Stimulated activated naive B cell treated with anti-CD40 and anti-IgM and Interleukin-4, amounts not matched to agents 10 μg/mL and 1 μg/mL and 100 μg/mL, for 72 hours (primary cell): Measurements from ENCODE around the gene PRKAG3.
A peak's percentile ranks its signal among the peaks of the same experiment; 100 is the strongest.

Source experiments
- ATAC-seq, 2 donors: fragments of 150-1000 bp; cut with Tn5 transposase; replicated peaks; 2 replicates each; pipeline ENCODE4 v1.10.0; 2021; ENCODE audit warnings: moderate library complexity in 1 of 2
- DNase-seq: peaks from one replicate; pipeline ENCODE4 v3.0.0; 2021
- H3K27ac Mint-ChIP-seq: one replicate; pipeline ENCODE4 v1.8.0; 2022; ENCODE audit warnings: mild to moderate bottlenecking, mixed read lengths
- H3K27me3 Mint-ChIP-seq, 2 donors: one replicate each; pipeline ENCODE4 v1.8.0; 2022; ENCODE audit warnings: mixed read lengths in 2 of 2
- H3K36me3 Mint-ChIP-seq, 2 donors: one replicate each; pipeline ENCODE4 v1.8.0; 2022; ENCODE audit warnings: mixed read lengths in 2 of 2, mild to moderate bottlenecking in 1 of 2
- H3K4me1 Mint-ChIP-seq, 2 donors: one replicate each; pipeline ENCODE4 v1.8.0; 2022; ENCODE audit warnings: mixed read lengths in 2 of 2, mild to moderate bottlenecking in 1 of 2
- H3K4me3 Mint-ChIP-seq, 2 donors: one replicate each; pipeline ENCODE4 v1.8.0; 2022; ENCODE audit warnings: mild to moderate bottlenecking in 2 of 2, mixed read lengths in 2 of 2, moderate library complexity in 1 of 2
- H3K9me3 Mint-ChIP-seq, 2 donors: one replicate each; pipeline ENCODE4 v1.8.0; 2022; ENCODE audit warnings: mixed read lengths in 2 of 2, mild to moderate bottlenecking in 1 of 2

PRKAG3 gene

GRCh38 chr2:218821605-218822211 lies 9.9 kb downstream of the PRKAG3 start:
- Mint-ChIP-seq H3K9me3 (no peaks in the 10 kb centered on the region), H3K36me3 (no peaks in the 10 kb centered on the region), H3K27me3 (peaks cover 27 to 34% of the 10 kb centered on the region in 2 donors), H3K4me3 (no peak overlapping the region), H3K27ac (no peak overlapping the region), H3K4me1 (no peaks in the 10 kb centered on the region)
- ATAC-seq, result no peak
- no peak for DNase-seq

GRCh38 chr2:218820746-218821369 lies 10.7 kb downstream of the PRKAG3 start:
- Mint-ChIP-seq H3K27ac (no peak overlapping the region), H3K4me1 (no peaks in the 10 kb centered on the region), H3K9me3 (no peaks in the 10 kb centered on the region), H3K27me3 (peaks cover 26 to 35% of the 10 kb centered on the region in 2 donors), H3K4me3 (no peak overlapping the region), H3K36me3 (no peaks in the 10 kb centered on the region)
- ATAC-seq, result no peak
- DNase-seq, result no peak

DNA sequence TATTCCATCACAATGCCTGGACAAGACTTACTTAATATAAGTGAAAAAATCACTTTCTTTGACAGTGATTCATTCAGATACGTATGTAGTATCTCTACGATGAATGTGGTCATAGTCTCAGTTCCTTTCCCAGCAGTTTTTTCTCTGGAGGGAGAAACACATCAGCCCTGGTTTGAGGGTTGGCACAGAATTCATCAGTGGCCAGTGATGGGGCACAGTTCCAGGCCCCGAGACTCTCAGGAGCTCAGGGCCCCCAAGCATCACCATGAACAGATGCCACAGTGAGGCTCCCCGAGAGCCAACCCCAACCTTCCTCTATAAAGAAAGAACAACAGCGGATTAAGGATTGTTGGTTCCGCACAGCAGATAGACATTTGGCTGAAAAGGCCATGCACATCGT lies 12.5 kb downstream of the PRKAG3 start:
- Mint-ChIP-seq H3K27me3 (peaks cover 27 to 40% of the 10 kb centered on the region in 2 donors), H3K4me3 (no peak overlapping the region), H3K4me1 (no peaks in the 10 kb centered on the region), H3K9me3 (no peaks in the 10 kb centered on the region), H3K27ac (no peak overlapping the region), H3K36me3 (no peaks in the 10 kb centered on the region)
- no peak for ATAC-seq
- no peak for DNase-seq

DNA sequence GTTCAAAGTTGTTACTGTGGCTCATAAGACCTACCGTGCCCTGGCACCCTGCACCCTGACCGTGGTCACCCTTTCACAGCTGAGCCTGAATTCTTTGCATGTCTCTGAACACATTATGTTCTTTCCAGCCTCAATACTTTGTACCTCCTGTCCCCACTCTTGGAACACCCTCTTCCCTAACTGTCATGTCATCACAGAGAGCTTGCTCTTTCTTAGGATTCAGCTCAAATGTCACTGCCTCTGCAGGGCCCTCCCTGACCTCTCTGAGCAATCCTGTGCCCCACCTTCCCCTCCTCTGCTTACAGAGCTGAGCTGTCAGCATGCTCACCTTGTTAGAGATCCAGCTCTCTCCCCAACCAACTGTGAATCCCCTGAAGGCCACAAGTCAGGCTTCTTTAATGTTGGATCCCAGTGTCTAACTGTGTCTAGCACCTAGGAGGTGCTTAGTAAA lies 15.0 kb downstream of the PRKAG3 start:
- no peaks in the 10 kb centered on the region for H3K9me3 Mint-ChIP-seq
- no peak for ATAC-seq
- peaks cover 30 to 50% of the 10 kb centered on the region in 2 donors for H3K27me3 Mint-ChIP-seq

DNA sequence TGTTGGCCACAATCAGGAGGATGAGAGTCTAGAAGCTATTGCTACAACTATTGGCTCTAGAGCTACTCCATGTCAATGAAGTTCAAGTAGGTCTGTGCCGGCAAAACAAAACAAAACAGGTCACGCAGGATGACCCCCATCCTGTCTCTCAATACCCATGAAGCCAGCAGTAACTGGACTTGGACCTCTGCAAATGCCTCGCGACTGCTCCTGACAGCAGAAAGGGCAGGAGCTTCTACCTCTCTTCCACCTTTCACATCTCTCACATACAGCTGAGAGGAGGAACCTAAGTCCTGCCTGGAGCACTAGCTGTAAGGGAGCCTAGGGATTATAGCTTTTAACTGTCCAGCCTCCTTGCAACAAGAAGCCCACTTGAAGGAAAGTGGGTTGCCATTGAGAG lies 16.0 kb downstream of the PRKAG3 start:
- H3K9me3 Mint-ChIP-seq, result no peaks in the 10 kb centered on the region
- peaks cover 0 to 3% of the 10 kb centered on the region in 2 donors for H3K4me1 Mint-ChIP-seq

More for the DNA sequence above, 15.0 kb downstream of the PRKAG3 start:
- Mint-ChIP-seq H3K27ac (no peak overlapping the region), H3K4me3 (no peak overlapping the region), H3K4me1 (peaks cover 0 to under 1% of the 10 kb centered on the region in 2 donors), H3K36me3 (no peaks in the 10 kb centered on the region)
- DNase-seq, result no peak

GRCh38 chr2:218815244-218815637 lies 16.4 kb downstream of the PRKAG3 start:
- Mint-ChIP-seq H3K4me3 (no peak overlapping the region), H3K36me3 (no peaks in the 10 kb centered on the region), H3K9me3 (no peaks in the 10 kb centered on the region), H3K27me3 (peaks cover 24 to 45% of the 10 kb centered on the region in 2 donors), H3K4me1 (peaks cover 0 to 3% of the 10 kb centered on the region in 2 donors), H3K27ac (no peak overlapping the region)
- DNase-seq, result no peak
- no peak for ATAC-seq

More for the DNA sequence above, 16.0 kb downstream of the PRKAG3 start:
- DNase-seq (no peak), ATAC-seq (no peak)
- H3K36me3 Mint-ChIP-seq, result no peaks in the 10 kb centered on the region
- H3K27me3 Mint-ChIP-seq, result peaks cover 24 to 48% of the 10 kb centered on the region in 2 donors
- H3K27ac Mint-ChIP-seq, result no peak overlapping the region
- no peak overlapping the region for H3K4me3 Mint-ChIP-seq

DNA sequence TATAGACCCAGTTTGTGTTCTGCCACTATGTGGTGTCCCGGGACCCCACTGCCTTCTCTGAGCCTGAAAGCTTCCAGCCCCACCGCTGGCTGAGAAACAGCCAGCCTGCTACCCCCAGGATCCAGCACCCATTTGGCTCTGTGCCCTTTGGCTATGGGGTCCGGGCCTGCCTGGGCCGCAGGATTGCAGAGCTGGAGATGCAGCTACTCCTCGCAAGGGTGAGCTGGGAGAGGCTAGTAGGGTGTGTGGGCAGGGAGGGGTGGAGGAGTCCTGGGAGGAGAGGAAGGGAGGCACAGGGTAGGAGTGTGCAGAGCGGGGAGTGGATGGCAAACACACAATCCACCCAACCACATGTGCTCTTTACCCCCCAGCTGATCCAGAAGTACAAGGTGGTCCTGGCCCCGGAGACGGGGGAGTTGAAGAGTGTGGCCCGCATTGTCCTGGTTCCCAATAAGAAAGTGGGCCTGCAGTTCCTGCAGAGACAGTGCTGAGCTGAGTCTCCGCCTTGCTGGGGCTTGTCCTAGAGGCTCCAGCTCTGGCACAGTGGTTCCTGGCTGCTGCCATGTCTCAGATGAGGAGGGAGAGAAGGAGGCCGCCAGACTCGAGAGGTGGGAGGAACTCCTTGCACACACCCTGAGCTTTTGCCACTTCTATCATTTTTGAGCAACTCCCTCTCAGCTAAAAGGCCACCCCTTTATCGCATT lies 16.9 kb downstream of the PRKAG3 start:
- Mint-ChIP-seq H3K27ac (no peak overlapping the region), H3K4me1 (peaks cover 0 to 3% of the 10 kb centered on the region in 2 donors), H3K36me3 (no peaks in the 10 kb centered on the region), H3K9me3 (no peaks in the 10 kb centered on the region), H3K4me3 (no peak overlapping the region), H3K27me3 (peaks cover 24 to 48% of the 10 kb centered on the region in 2 donors)
- no peak for DNase-seq
- ATAC-seq, result no peak

- H3K27me3 Mint-ChIP-seq, result peaks cover 32 to 55% of the 10 kb centered on the region in 2 donors
- H3K4me3 Mint-ChIP-seq, result no peak overlapping the region
- H3K27ac Mint-ChIP-seq, result no peak overlapping the region
- ATAC-seq (no peak), DNase-seq (no peak)
- no peaks in the 10 kb centered on the region for H3K36me3 Mint-ChIP-seq
- no peaks in the 10 kb centered on the region for H3K9me3 Mint-ChIP-seq
- peaks cover 0 to 3% of the 10 kb centered on the region in 2 donors for H3K4me1 Mint-ChIP-seq
Observed at GRCh38 chr2:218813771-218814460, 17.7 kb downstream of the PRKAG3 start.

DNA sequence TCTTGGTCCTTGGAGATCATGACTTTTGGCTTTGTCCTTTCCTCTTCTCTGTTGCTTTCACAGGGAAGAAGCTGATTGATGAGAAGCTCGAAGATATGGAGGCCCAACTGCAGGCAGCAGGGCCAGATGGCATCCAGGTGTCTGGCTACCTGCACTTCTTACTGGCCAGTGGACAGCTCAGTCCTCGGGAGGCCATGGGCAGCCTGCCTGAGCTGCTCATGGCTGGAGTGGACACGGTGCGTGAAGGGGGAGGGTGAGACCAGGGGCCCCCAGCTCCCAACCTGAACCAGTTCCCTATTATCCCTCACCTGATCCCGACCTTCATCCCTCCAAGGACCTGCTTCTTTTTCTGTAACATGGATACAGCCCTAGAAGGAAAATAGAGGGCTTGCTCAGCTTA lies 18.7 kb downstream of the PRKAG3 start:
- H3K4me1 Mint-ChIP-seq, result peaks cover 0 to 3% of the 10 kb centered on the region in 2 donors
- peaks cover 36 to 57% of the 10 kb centered on the region in 2 donors for H3K27me3 Mint-ChIP-seq
- DNase-seq (no peak), ATAC-seq (no peak)
- no peaks in the 10 kb centered on the region for H3K36me3 Mint-ChIP-seq
- no peak overlapping the region for H3K27ac Mint-ChIP-seq
- no peaks in the 10 kb centered on the region for H3K9me3 Mint-ChIP-seq
- no peak overlapping the region for H3K4me3 Mint-ChIP-seq

GRCh38 chr2:218812096-218812815 lies 19.3 kb downstream of the PRKAG3 start:
- Mint-ChIP-seq H3K27ac (no peak overlapping the region), H3K36me3 (no peaks in the 10 kb centered on the region), H3K27me3 (peaks cover 30 to 57% of the 10 kb centered on the region in 2 donors), H3K9me3 (no peaks in the 10 kb centered on the region), H3K4me1 (peaks cover 0 to 3% of the 10 kb centered on the region in 2 donors), H3K4me3 (no peak overlapping the region)
- ATAC-seq (no peak), DNase-seq (no peak)

- Mint-ChIP-seq H3K27ac (peak overlapping the region; percentile 39), H3K36me3 (no peaks in the 10 kb centered on the region), H3K9me3 (no peaks in the 10 kb centered on the region), H3K27me3 (peaks cover 29 to 50% of the 10 kb centered on the region in 2 donors), H3K4me1 (peaks cover 0 to 3% of the 10 kb centered on the region in 2 donors), H3K4me3 (no peak overlapping the region)
- ATAC-seq (peak in 1 of 2 donors; percentile 39), DNase-seq (no peak)
Observed at GRCh38 chr2:218811382-218811781, 20.2 kb downstream of the PRKAG3 start.

GRCh38 chr2:218810256-218810655 lies 21.3 kb downstream of the PRKAG3 start:
- no peak overlapping the region for H3K27ac Mint-ChIP-seq
- H3K27me3 Mint-ChIP-seq, result peaks cover 32 to 49% of the 10 kb centered on the region in 2 donors
- peaks cover 0 to 3% of the 10 kb centered on the region in 2 donors for H3K4me1 Mint-ChIP-seq
- H3K4me3 Mint-ChIP-seq, result no peak overlapping the region
- DNase-seq (no peak), ATAC-seq (no peak)
- H3K36me3 Mint-ChIP-seq, result no peaks in the 10 kb centered on the region
- H3K9me3 Mint-ChIP-seq, result peaks cover under 1% of the 10 kb centered on the region in 2 donors

DNA sequence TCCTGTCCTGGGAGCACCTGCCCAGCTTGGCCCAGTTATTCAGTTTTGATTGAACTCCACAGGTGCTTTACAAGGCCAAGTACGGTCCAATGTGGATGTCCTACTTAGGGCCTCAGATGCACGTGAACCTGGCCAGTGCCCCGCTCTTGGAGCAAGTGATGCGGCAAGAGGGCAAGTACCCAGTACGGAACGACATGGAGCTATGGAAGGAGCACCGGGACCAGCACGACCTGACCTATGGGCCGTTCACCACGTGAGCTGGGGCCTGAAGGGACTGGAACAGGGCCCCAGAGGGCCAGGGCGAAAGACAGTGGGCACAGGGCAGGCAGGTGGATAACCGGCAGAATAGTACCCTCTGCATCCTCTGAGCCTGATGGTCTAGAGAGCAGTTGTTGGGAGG lies 22.1 kb downstream of the PRKAG3 start:
- H3K27me3 Mint-ChIP-seq, result peaks cover 38 to 55% of the 10 kb centered on the region in 2 donors
- no peak overlapping the region for H3K4me3 Mint-ChIP-seq
- H3K36me3 Mint-ChIP-seq, result no peaks in the 10 kb centered on the region
- no peak for ATAC-seq
- no peak for DNase-seq
- no peak overlapping the region for H3K27ac Mint-ChIP-seq
- H3K9me3 Mint-ChIP-seq, result peaks cover 7% of the 10 kb centered on the region in 2 donors
- H3K4me1 Mint-ChIP-seq, result peaks cover 0 to 3% of the 10 kb centered on the region in 2 donors

- Mint-ChIP-seq H3K27me3 (peaks cover 29 to 43% of the 10 kb centered on the region in 2 donors), H3K36me3 (peaks cover 0 to 2% of the 10 kb centered on the region in 2 donors), H3K4me1 (peaks cover 0 to 3% of the 10 kb centered on the region in 2 donors), H3K4me3 (no peak overlapping the region), H3K27ac (no peak overlapping the region), H3K9me3 (peaks cover 7 to 9% of the 10 kb centered on the region in 2 donors)
- DNase-seq (no peak), ATAC-seq (no peak)
Observed at GRCh38 chr2:218807626-218808025, 24.0 kb downstream of the PRKAG3 start.
